NK-92 treated with Interleukin-12 subunit alpha and Interleukin-12 subunit beta, amount 100 ng/mL, for 24 hours (cell line): ENCODE data around the gene FSTL4.
"Not testable (repeated sequence)": the region's sequence is repeated elsewhere in the genome, so short reads cannot be mapped to it uniquely, and the experiment has no call there.

ENCODE experiments used
- DNase-seq: peaks from one replicate; lab custom pipeline; 2025; lab: John Stamatoyannopoulos, UW

FSTL4 gene

GRCh38 chr5:133222040-133222439, 390.3 kb downstream of the FSTL4 start:
- no peak for DNase-seq

- DNase-seq, result no peak
Observed at GRCh38 chr5:133220851-133221674, 391.3 kb downstream of the FSTL4 start.

GRCh38 chr5:133219296-133219695, 393.0 kb downstream of the FSTL4 start:
- DNase-seq, result no peak

- not testable (repeated sequence) for DNase-seq
Observed at GRCh38 chr5:133216138-133216537, 396.2 kb downstream of the FSTL4 start.

GRCh38 chr5:133214153-133214820, 398.1 kb downstream of the FSTL4 start:
- no peak for DNase-seq

- DNase-seq, result no peak
Observed at GRCh38 chr5:133205649-133206048, 406.7 kb downstream of the FSTL4 start.

- no peak for DNase-seq
Observed at GRCh38 chr5:133205204-133205603, 407.1 kb downstream of the FSTL4 start.

GRCh38 chr5:133203317-133204305, 408.7 kb downstream of the FSTL4 start:
- no peak for DNase-seq

- DNase-seq, result no peak
Observed at GRCh38 chr5:133202066-133202665, 410.2 kb downstream of the FSTL4 start.

GRCh38 chr5:133201310-133201709, 411.0 kb downstream of the FSTL4 start:
- DNase-seq, result no peak

GRCh38 chr5:133200256-133200655, 412.1 kb downstream of the FSTL4 start:
- DNase-seq, result no peak

GRCh38 chr5:133199417-133200178, 412.7 kb downstream of the FSTL4 start:
- DNase-seq, result no peak

GRCh38 chr5:133198511-133198910, 413.8 kb downstream of the FSTL4 start:
- no peak for DNase-seq

GRCh38 chr5:133196441-133197085, 415.8 kb downstream of the FSTL4 start:
- no peak for DNase-seq

- no peak for DNase-seq
Observed at GRCh38 chr5:133195250-133195649, 417.1 kb downstream of the FSTL4 start.

- no peak for DNase-seq
Observed at GRCh38 chr5:133193794-133194193, 418.5 kb downstream of the FSTL4 start.

GRCh38 chr5:133192716-133193115, 419.6 kb downstream of the FSTL4 start:
- DNase-seq, result no peak

GRCh38 chr5:133189881-133190280, 422.5 kb downstream of the FSTL4 start:
- DNase-seq, result no peak

- DNase-seq, result no peak
Observed at GRCh38 chr5:133179405-133179804, 432.9 kb downstream of the FSTL4 start.

GRCh38 chr5:133170756-133171387, 441.5 kb downstream of the FSTL4 start:
- not testable (repeated sequence) for DNase-seq
